HepG2 (cell line): ENCODE results near the gene NME2. TPM values are rescaled to one million over a fixed set of nuclear protein-coding genes. Genes with fewer than 3 reads are reported as not detected.

Experiments
- BCLAF1 ChIP-seq: fragments of 450-650 bp; IDR thresholded peaks from 2 replicates; pipeline ENCODE4 v1.6.1; 2017; ENCODE audit warnings: mild to moderate bottlenecking
- CREB3 ChIP-seq: sonication (generic); formaldehyde crosslinking; IDR thresholded peaks from 2 replicates; pipeline ENCODE4 v1.5.0; 2020; ENCODE audit warnings: missing genetic modification reagents
- FIP1L1 ChIP-seq: fragments of 200-400 bp; formaldehyde crosslinking; IDR thresholded peaks from 2 replicates; pipeline ENCODE4 v1.6.1; 2018; ENCODE audit warnings: low read depth, mild to moderate bottlenecking, low read length, moderate library complexity, borderline replicate concordance; ENCODE audit not compliant: insufficient read depth
- FOSL2 ChIP-seq: sonication (generic); formaldehyde crosslinking; IDR thresholded peaks from 2 replicates; pipeline ENCODE4 v1.4.0; 2020; ENCODE audit warnings: missing genetic modification reagents
- NCOR1 ChIP-seq: fragments of 200-600 bp; sonication (generic); IDR thresholded peaks from 2 replicates; pipeline ENCODE4 v1.7.0; 2017; ENCODE audit warnings: antibody characterized with exemption, low read length, borderline replicate concordance
- NKX3-1 ChIP-seq: sonication (generic); formaldehyde crosslinking; IDR thresholded peaks from 2 replicates; pipeline ENCODE4 v1.5.0; 2020; ENCODE audit warnings: missing genetic modification reagents
- NR1H2 ChIP-seq: sonication (generic); formaldehyde crosslinking; IDR thresholded peaks from 2 replicates; pipeline ENCODE4 v1.8.1; 2022; ENCODE audit warnings: low read depth, missing genetic modification reagents, borderline replicate concordance
- NR3C1 ChIP-seq: sonication (generic); formaldehyde crosslinking; IDR thresholded peaks from 2 replicates; pipeline ENCODE4 v1.4.0; 2020; ENCODE audit warnings: missing genetic modification reagents
- RAD51 ChIP-seq: fragments of 450-650 bp; IDR thresholded peaks from 2 replicates; pipeline ENCODE4 v1.6.1; 2016; ENCODE audit warnings: borderline replicate concordance
- YY1 ChIP-seq: IDR thresholded peaks from 2 replicates; pipeline ENCODE4 v1.6.1; 2011; ENCODE audit warnings: low read length, low read depth, moderate library complexity, mild to moderate bottlenecking; ENCODE audit not compliant: insufficient read depth, insufficient replicate concordance
- ZKSCAN8 ChIP-seq: IDR thresholded peaks from 2 replicates; pipeline ENCODE4 v1.6.1; 2016; ENCODE audit warnings: borderline replicate concordance, missing genetic modification reagents, missing compliant biosample characterization
- ZNF460 ChIP-seq: sonication (generic); formaldehyde crosslinking; IDR thresholded peaks from 2 replicates; pipeline ENCODE4 v1.5.1; 2020; ENCODE audit warnings: missing genetic modification reagents, mild to moderate bottlenecking, borderline replicate concordance
- ZNF709 ChIP-seq: sonication (generic); formaldehyde crosslinking; IDR thresholded peaks from 2 replicates; pipeline ENCODE4 v1.5.0; 2020; ENCODE audit warnings: mild to moderate bottlenecking, missing genetic modification reagents
- ZNF780A ChIP-seq: sonication (generic); formaldehyde crosslinking; IDR thresholded peaks from 2 replicates; pipeline ENCODE4 v1.8.0; 2022; ENCODE audit warnings: mild to moderate bottlenecking, missing genetic modification reagents, moderate library complexity
- ZNF841 ChIP-seq: sonication (generic); formaldehyde crosslinking; IDR thresholded peaks from 2 replicates; pipeline ENCODE4 v1.8.1; 2023; ENCODE audit warnings: missing genetic modification reagents, borderline replicate concordance
- polyA plus RNA-seq, 8 experiments: library from polyadenylated mRNA; depleted of rRNA in 3 of 8; stranded (reverse) in 7 of 8; unstranded in 1 of 8; fragments of >200 nt; fragmentation: Illumina TruSeq in 4 of 8; extraction: Trizol in 4 of 8; gene quantifications; 2 replicates each; pipeline versions ENCODE4 v1.2.1 to v1.2.3, GENCODE V29; 2011 to 2016; ENCODE audit warnings: low read depth in 4 of 8, missing spikeins in 1 of 8, mixed read lengths in 1 of 8; ENCODE audit not compliant: insufficient read depth in 1 of 8
- total RNA-seq, 5 experiments: library from RNA; depleted of rRNA; stranded (reverse); fragments of >200 nt; fragmentation: Illumina TruSeq; extraction: Trizol; gene quantifications; 2 replicates each; pipeline ENCODE4 v1.2.3, GENCODE V29; 2016; ENCODE audit warnings: low read depth in 1 of 5
- TF ChIP-seq, protein P1 (sequence below): sonication (generic); formaldehyde crosslinking; IDR thresholded peaks from 2 replicates; pipeline ENCODE4 v1.5.1; 2020; ENCODE audit warnings: mild to moderate bottlenecking, missing genetic modification reagents
- TF ChIP-seq, protein P2 (sequence below): sonication (generic); formaldehyde crosslinking; IDR thresholded peaks from 2 replicates; pipeline ENCODE4 v1.9.0; 2021; ENCODE audit warnings: missing genetic modification reagents, borderline replicate concordance
- TF ChIP-seq, protein P3 (sequence below): sonication (generic); formaldehyde crosslinking; IDR thresholded peaks from 2 replicates; pipeline ENCODE4 v1.4.0; 2020; ENCODE audit warnings: mild to moderate bottlenecking, low read depth, missing genetic modification reagents

The NME2 gene
- total and polyA plus RNA-seq, 2 of the 13 experiments (the other 11 are each of a cell fraction or from before 2014, with no cell fraction given) = 790 to 1,213 TPM

DNA sequence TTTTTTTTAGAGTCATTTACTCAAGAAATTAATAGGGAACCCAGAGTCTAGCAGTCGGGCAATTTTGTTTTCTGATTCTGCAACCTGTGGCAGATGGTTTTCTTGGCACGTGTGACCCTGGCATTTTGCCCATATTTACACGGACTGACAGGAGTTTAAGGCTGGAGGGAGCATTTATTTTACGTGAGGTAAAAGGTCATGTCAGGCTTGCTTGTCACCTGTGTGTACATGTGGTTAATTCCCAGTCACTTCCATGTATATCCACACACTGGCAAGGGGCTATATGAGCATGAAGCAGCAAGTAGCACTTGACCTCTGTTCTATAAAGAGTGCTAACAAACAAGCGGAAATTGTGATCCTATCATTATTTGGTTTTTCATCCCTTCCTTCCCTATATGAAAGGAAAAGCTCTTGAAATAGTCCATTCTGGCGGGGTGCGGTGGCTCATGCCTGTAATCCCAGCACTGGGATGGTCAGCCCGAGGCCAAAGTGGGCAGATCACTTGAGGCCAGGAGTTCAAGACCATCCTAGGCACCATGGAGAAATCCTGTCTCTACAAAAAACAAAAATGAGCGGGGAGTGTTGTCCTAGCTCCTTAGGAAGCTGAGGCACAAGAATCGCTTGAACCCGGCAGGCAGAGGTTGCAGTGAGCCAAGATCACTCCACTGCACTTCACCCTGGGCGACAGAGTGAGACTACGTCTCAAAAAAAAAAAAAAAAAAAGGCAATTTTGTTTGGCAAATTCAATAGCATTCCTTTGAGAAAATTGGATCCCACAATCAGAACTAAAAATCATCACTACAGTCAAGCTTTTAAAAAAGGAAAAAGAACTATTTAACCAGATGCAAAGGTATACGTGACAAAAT lies 47.6 kb upstream of the NME2 start (continued):
- TF ChIP-seq, protein P1, sequence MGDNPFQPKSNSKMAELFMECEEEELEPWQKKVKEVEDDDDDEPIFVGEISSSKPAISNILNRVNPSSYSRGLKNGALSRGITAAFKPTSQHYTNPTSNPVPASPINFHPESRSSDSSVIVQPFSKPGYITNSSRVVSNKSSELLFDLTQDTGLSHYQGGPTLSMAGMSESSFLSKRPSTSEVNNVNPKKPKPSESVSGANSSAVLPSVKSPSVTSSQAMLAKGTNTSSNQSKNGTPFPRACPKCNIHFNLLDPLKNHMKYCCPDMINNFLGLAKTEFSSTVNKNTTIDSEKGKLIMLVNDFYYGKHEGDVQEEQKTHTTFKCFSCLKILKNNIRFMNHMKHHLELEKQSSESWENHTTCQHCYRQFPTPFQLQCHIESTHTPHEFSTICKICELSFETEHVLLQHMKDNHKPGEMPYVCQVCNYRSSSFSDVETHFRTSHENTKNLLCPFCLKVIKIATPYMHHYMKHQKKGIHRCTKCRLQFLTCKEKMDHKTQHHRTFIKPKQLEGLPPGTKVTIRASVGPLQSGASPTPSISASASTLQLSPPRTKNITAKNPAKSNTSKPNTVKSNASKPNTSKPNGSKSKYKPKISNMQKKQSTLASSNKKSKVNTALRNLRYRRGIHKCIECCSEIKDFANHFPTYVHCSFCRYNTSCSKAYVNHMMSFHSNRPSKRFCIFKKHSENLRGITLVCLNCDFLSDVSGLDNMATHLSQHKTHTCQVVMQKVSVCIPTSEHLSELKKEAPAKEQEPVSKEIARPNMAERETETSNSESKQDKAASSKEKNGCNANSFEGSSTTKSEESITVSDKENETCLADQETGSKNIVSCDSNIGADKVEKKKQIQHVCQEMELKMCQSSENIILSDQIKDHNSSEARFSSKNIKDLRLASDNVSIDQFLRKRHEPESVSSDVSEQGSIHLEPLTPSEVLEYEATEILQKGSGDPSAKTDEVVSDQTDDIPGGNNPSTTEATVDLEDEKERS (CRISPR knock-in tag) = no peak
- TF ChIP-seq NR3C1 (CRISPR knock-in tag) = no peak
- TF ChIP-seq, protein P2, sequence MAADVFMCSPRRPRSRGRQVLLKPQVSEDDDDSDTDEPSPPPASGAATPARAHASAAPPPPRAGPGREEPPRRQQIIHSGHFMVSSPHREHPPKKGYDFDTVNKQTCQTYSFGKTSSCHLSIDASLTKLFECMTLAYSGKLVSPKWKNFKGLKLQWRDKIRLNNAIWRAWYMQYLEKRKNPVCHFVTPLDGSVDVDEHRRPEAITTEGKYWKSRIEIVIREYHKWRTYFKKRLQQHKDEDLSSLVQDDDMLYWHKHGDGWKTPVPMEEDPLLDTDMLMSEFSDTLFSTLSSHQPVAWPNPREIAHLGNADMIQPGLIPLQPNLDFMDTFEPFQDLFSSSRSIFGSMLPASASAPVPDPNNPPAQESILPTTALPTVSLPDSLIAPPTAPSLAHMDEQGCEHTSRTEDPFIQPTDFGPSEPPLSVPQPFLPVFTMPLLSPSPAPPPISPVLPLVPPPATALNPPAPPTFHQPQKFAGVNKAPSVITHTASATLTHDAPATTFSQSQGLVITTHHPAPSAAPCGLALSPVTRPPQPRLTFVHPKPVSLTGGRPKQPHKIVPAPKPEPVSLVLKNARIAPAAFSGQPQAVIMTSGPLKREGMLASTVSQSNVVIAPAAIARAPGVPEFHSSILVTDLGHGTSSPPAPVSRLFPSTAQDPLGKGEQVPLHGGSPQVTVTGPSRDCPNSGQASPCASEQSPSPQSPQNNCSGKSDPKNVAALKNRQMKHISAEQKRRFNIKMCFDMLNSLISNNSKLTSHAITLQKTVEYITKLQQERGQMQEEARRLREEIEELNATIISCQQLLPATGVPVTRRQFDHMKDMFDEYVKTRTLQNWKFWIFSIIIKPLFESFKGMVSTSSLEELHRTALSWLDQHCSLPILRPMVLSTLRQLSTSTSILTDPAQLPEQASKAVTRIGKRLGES (CRISPR knock-in tag) = no peak
- no peak for TF ChIP-seq ZNF841 (CRISPR knock-in tag)
- no peak for TF ChIP-seq ZNF460 (CRISPR knock-in tag)
- no peak for TF ChIP-seq NKX3-1 (CRISPR knock-in tag)
- TF ChIP-seq ZKSCAN8 (CRISPR knock-in tag) = no peak
- 0 out of 2 replicates have a peak, but pooled peaks have one; percentile 26 for TF ChIP-seq FOSL2 (CRISPR knock-in tag)
- TF ChIP-seq FIP1L1 = no peak
- no peak for TF ChIP-seq NR1H2 (CRISPR knock-in tag)
- TF ChIP-seq, protein P3, sequence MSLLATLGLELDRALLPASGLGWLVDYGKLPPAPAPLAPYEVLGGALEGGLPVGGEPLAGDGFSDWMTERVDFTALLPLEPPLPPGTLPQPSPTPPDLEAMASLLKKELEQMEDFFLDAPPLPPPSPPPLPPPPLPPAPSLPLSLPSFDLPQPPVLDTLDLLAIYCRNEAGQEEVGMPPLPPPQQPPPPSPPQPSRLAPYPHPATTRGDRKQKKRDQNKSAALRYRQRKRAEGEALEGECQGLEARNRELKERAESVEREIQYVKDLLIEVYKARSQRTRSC (CRISPR knock-in tag) = no peak
- TF ChIP-seq YY1 = no peak
- no peak for TF ChIP-seq CREB3 (CRISPR knock-in tag)
- TF ChIP-seq ZNF709 (CRISPR knock-in tag) = no peak
- no peak for TF ChIP-seq RAD51
- no peak for TF ChIP-seq BCLAF1
- no peak for TF ChIP-seq NCOR1
- TF ChIP-seq ZNF780A (CRISPR knock-in tag) = no peak
